CD4-positive, alpha-beta T cell treated with Interleukin-1 beta for 1 hour (primary cell): ENCODE data around the gene OR4A5.
"Not testable (repeated sequence)": the region's sequence is repeated elsewhere in the genome, so short reads cannot be mapped to it uniquely, and the experiment has no call there.

ENCODE experiments used
- DNase-seq, 2 donors: peaks; one replicate each; pipeline ENCODE4 v3.0.0-alpha.2; 2020 to 2022

OR4A5 gene

GRCh38 chr11:54706532-54706931, at the start of gene OR4A5:
Gene OR4A5, plus strand, starts transcription at chr11:54706832. Its CDS starts 53 bp downstream, at chr11:54706885.
- not testable (repeated sequence) for DNase-seq

DNA sequence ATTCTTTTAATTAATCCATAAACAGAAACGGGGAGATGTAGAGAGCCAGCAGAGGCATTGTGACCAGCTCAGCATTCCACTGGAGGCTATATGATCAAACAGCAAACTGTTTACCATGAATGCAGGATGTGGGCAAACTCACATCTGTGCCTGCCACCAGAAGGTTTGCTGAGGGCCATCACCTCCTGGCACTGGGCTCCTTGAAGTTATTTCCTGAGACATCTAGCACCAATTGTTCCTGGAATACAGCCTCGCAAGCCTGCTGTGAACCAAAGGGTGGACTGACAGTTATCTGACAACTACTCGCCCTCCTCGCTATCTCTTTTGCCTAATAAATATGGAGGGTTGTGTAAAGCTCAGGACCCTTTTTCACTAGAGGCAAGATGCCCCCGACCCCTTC, 13.5 kb downstream of the OR4A5 start:
- DNase-seq = not testable (repeated sequence)
